Measurements from ENCODE around the gene PLEKHH1.

PLEKHH1 gene

GRCh38 chr14:67567654-67568053, 34.6 kb downstream of the PLEKHH1 start:
- DNase-seq (ENCODE audit: low spot score), result no peak

DNA sequence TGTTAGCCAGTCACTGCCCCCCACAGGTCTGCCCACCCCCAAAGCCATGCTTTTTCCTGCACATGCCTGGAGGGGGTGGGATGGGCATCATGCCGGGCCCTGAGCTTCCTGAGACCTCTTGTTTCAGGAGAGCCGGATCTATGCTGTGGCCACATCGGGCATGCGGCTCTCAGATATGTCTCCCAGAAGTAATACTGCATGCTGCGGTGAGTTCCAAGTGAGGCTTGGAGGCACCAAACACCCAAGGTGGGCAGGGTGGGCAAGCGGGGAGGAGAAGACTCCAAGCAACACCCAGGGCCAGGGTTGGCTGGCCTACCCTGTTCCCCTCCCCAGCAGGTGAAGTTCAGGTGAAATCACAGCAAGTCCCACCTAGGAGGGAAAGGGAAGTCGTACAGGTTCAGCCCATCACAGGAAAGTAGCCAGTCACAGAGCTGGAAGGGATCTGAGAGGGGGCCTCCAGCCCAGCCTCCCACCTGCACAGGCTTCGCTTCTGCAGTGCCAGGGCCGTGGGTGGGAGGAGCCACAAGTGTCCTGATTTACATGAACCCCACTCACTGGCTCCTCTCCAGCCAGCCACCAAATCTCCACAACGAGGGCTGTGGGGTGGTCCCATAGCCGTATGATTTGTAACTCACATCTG, 36.0 kb downstream of the PLEKHH1 start:
- no peak for DNase-seq (ENCODE audit: low spot score)

- no peak for DNase-seq (ENCODE audit: low spot score)
These were observed 36.7 kb downstream of the PLEKHH1 start for GRCh38 chr14:67569651-67570290.

DNA sequence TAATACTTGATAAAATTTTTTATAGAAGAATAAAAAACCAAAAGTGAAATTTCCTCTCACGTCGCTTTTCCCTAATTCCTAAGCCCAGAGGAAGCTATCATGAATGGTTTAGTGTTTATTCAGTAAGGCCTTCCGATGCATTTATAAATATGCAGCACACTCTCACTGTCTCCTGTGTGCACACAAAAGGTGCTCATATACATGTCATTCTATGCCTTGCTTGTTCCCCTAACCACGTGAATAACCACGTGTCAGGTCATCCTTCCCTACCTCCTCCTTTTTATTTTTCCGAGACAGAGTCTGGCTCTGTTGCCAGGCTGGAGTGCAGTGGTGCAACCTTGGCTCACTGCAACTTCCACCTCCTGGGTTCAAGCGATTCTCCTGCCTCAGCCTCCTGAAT, 37.4 kb downstream of the PLEKHH1 start:
- DNase-seq (ENCODE audit: low spot score), result no peak

GRCh38 chr14:67571275-67571990, 38.3 kb downstream of the PLEKHH1 start:
- DNase-seq (ENCODE audit: low spot score), result peak; percentile 47

DNA sequence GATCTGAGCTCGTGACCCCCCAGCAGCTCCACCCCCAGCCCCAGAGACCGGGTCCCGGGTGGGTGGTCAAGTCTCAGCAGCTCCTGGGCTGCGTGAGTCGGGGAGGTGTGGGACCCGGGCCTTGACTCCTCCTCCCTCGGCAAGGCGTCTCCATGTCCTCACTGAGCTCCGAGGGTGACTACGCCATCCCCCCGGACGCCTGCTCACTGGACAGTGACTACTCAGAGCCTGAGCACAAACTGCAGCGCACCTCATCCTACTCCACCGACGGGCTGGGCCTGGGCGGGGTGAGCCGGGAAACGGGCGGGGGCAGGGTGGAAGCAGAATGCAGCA, 38.9 kb downstream of the PLEKHH1 start:
- no peak for DNase-seq (ENCODE audit: low spot score)

- DNase-seq (ENCODE audit: low spot score), result no peak
These were observed 39.5 kb downstream of the PLEKHH1 start for GRCh38 chr14:67572608-67573007.

DNA sequence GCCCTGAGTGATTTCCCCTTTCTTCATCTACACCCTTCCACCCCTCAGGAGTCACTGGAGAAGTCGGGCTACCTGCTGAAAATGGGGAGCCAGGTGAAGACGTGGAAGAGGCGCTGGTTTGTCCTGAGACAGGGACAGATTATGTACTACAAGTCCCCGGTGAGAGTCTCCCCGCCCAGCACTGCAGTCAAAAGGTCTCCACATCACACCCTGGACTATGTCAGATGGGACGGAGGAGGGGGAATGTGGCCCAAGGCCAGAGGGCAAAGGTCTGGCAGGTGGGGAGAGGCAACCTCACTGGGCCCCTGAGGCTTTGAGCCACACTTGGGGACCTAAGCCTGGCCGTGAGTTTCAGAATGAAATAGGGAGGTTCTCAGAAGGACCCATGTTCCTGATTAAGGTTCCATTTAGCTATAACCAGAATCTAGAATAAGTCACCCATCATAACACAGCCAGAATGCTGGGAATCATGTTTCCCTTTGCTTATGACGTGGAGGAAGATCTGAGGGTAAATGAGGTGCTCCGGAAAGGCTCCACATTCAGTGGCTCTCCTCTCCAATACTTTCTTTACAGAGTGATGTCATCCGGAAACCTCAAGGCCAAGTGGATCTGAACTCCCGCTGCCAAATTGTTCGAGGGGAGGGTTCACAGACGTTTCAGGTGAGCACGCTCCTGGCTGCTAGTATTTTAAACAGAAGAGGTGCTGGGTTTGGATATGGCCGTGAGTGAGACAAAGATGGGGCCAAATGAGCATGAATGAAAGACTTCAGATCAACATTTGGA, 40.3 kb downstream of the PLEKHH1 start:
- no peak for DNase-seq (ENCODE audit: low spot score)

GRCh38 chr14:67574156-67574555, 41.1 kb downstream of the PLEKHH1 start:
- DNase-seq (ENCODE audit: low spot score), result no peak

GRCh38 chr14:67574806-67575205, 41.7 kb downstream of the PLEKHH1 start:
- no peak for DNase-seq (ENCODE audit: low spot score)

GRCh38 chr14:67575684-67576083, 42.6 kb downstream of the PLEKHH1 start:
- peak; percentile 51 for DNase-seq (ENCODE audit: low spot score)

DNA sequence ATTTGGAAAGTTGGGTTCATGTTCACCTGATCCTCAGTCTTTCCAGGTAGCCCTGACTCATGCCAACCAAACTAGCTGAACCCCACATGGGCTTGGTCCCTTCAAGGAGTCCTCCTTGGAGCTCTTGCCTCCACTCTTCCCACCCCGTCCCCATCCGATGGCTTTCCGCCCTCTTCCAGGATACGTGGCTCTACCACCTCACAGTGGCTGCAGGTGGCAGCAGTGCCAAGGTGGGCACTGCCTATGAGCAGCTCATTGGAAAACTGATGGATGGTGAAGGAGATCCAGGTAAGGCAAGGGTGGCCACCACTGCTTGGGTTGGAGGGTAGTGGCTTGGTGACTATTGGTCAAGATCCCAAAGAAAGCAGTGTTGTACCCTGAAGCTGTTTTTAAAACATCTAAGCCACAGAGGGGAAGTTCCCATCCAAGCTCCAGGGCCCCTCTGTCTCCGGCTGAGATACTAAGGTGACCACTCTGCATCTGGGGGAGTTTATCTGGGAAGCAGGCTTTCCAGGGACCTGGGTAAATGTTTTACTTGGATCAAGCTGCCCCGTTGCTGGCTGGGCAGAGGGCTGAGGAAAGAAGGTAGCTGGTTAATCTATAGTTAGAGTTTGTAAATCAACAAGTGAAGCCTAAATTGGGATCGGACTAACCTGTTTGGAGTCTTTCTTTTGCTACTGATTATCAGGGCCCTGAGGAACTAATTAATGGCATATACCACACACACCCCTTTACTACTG, 43.3 kb downstream of the PLEKHH1 start:
- no peak for DNase-seq (ENCODE audit: low spot score)

DNA sequence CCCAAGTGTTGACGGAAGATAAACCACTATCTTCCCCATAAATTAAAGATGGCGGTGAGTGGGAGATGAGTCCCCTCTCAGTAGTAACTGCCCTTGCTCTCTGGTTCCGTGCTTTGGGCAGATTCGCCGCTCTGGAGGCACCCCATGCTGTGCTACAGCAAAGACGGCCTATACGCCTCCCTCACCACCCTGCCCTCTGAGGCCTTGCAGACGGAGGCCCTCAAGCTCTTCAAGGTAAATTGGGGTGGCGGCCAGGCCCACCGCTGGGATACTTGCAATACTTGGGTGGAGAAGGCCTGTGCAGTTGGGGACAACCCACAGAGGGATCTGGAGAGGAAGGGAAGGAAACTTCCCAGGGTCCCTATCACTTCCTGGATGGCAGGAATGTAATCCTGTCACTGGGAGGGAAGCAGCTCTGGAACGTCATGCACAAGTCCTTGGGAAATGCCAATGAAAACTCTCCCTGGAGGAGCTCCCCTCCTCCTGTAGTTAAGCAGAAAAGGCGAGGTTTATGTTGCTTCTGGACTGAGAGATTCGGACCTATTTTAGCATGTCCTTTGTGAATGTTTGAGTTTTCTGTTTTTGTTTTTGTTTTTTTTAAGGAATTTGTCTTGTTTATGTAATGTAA, 44.2 kb downstream of the PLEKHH1 start:
- no peak for DNase-seq (ENCODE audit: low spot score)

DNA sequence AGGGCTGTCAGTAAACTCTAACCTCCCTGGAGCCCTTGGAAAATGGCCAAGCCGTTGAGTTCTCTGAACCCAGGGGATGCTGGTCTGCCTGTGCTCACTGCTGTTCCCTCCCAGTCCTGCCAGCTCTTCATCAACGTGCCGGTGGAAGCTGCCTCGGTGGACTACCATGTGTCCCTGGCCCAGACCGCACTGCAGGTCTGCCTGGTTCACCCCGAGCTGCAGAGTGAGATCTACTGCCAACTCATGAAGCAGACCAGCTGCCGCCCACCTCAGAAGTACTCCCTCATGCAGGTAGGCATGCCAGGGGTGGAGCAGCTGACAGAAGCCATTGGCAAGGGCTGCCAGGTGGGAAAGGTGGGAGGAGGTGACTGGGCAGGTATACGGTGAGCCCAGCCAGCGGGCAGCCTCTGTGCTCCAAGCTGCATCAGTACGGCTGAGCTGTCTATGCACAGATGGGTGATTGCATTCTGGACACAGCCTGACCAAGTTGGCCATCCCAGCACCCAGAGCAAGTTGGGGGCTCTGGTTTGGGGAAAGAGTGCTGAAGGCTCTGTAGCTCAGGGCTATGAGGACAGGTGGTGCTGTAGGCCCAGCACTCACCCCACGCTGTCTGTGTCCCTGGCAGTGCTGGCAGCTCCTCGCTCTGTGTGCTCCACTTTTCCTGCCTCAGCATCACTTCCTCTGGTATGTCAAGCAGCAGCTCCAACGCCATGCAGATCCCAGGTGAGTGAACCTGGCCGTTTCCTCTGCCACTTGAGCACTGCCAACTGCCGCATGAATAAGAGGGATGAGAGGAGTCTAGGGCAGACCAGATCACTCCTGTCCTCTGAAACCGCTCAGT, 45.0 kb downstream of the PLEKHH1 start:
- DNase-seq (ENCODE audit: low spot score), result no peak

- no peak for DNase-seq (ENCODE audit: low spot score)
These were observed 46.0 kb downstream of the PLEKHH1 start for GRCh38 chr14:67579040-67579439.

DNA sequence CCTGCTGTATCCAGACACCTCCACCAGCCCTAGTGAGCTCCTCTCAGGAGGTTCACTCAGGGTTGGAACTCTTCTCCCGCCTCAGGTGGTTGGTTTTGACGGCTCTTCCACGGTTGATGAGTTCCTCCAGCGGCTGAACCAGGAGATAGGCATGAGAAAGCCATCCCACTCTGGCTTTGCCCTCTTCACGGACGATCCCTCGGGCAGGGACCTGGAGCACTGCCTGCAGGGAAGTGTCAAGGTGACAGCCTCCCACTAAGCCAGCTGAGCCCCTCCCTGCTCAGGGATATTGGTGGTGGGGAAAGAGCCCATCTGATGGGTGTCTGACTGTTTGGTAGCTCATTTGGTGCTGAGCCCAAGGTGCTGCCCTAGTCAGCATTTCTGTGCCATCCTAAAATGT, 46.5 kb downstream of the PLEKHH1 start:
- no peak for DNase-seq (ENCODE audit: low spot score)

DNA sequence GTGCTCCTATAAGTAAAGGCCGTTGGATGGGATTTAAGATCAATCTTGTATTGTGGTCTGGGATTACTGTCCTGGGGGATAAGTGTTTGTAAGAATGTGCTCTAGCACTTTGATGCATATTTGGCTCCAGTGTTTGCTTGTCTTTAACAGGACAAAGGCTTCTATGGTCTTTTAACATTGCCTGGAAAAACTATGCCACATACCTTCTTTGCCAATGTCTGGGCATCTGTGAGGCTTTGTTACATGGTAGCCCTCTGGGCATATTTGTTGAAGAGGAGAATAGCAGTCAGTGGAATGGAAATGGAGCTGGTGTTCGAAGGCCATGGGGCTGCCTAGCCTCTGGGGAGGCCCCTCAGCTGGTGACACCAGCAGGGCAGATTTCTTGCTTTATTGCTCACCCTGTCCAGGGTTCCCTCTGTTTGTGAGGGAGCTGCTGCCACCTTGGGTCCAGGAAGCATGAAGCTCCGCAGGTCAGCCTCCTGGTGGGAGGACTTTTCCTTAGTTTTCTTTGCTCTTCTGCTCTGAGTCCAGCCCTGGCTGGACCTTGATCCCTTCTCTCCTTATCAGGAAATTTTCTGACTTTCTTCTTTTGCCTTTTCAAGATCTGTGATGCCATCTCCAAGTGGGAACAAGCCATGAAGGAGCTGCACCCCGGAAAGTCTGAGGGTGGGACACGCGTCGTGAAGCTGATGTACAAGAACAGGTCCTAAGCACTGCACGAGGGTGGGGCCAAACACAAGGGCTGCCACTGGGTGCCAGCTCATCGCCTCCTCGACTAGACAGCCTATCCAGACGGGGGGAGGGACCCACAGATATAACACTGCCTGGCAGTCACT, 47.5 kb downstream of the PLEKHH1 start:
- DNase-seq (ENCODE audit: low spot score), result no peak

DNA sequence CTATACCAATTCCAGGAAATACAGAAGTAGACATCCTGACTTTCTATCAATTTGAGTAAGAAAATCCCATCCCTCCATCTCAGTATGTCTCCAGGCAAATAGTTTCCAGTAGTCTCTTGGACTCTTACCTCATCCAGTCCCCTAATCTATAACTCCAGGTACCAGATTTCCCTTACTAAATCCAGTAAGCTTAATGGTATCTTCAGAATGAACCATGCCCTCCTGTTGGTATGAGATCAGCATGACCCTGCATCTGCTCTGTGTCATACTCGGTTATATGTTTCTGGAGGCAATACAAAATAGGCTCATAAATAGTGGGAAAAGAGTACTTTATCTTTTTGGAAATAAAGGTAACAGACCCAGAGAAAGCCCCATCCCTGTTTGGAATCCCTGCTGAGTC, 48.6 kb downstream of the PLEKHH1 start:
- no peak for DNase-seq (ENCODE audit: low spot score)

DNA sequence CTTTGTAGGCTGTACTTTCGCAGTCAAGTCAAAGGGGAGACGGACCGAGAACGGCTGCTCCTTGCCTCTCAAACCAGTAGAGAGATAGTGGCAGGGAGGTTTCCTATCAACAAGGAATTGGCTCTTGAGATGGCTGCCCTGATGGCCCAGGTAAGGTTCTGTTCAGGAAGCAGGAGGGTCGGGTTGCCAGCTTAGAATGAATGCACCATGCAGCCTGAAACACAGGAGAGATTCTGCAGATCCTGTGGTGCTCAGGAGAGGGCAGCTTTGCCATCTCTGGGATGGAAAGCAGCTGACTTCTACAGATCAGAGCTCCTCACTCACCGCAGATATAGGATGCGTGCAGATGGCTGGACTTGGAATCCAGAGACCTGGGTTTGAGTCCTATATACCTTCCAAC, 49.0 kb downstream of the PLEKHH1 start:
- no peak for DNase-seq (ENCODE audit: low spot score)
